ENCODE results near the gene PLXNA3.
A peak's percentile ranks its signal among the peaks of the same experiment; 100 is the strongest.
"Not testable (repeated sequence)": the region's sequence is repeated elsewhere in the genome, so short reads cannot be mapped to it uniquely, and the experiment has no call there.

PLXNA3 gene

DNA sequence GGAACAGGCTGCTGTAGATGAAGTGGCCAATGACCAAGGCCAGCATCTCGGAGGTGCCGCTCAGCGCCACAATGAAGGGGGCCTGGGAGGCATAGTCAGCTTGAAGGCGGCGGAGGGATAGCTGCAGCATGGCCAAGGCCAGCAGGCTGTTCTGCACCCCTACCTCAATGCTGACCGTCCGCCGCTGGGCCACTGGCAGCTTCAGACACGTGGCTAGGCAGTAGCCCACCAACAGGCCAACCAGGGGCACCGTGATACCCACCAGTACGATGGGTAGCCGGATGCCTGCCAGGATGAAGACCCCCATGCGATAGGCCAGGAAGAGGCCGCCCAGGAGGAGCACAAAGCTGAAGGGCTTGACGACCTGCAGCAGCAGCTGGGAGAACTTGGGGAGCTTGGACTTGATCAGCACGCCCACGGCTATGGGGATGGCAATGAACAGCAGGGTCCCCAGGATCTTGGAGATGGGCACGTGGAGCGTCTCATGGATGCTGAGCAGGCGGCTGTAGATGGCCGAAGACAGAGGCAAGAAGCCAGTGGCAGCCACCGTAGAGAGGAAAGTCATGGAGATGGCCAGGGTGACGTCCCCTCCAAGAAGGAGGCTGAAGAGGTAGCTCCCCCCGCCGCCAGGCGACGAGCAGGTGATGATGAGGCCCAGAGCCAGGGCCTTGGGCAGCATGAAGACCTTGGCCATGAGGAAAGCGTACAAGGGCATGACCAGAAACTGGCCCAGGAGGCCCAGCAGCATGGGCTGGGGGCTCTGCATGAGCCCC is 29.6 kb downstream of the PLXNA3 start:
- intact Hi-C loops (cut with DNase I) = no loop called here
- DNase-seq = no peak

GRCh38 chrX:154488336-154489075 is 30.4 kb downstream of the PLXNA3 start:
- no peak for DNase-seq
- intact Hi-C loops (cut with DNase I) = no loop called here

DNA sequence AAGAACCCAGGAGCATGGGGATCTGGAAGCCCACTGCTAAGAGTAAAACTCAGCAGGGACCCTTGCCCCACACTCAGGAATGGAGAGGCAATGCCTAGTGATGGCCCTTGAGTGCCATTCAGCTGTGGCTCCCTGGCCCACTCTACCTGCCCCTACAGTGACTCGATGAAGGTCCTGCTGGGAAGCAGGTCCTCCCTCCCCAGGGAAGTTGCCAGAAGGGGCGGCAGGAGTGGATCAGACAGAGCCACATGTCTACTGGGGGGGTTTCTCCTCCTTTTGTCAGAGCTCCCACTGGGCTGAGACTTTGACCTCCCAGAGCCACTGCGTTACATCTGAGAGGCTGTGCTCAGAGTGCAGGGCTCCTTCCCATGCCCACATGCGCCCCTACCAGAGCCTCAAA is 31.1 kb downstream of the PLXNA3 start:
- intact Hi-C loops (cut with DNase I) = no loop called here
- no peak for DNase-seq

- DNase-seq = peak in 2 of 42 donors; percentile 13 to 24
- intact Hi-C loops (cut with DNase I) = no loop called here
These were observed 31.9 kb downstream of the PLXNA3 start for GRCh38 chrX:154490021-154490413.

GRCh38 chrX:154490414-154491083 is 32.5 kb downstream of the PLXNA3 start, which contains the start of gene SLC10A3:
SLC10A3 (minus strand) TSS chrX:154490629; CDS start chrX:154488940, 1,689 bp downstream.
- intact Hi-C loops (cut with DNase I) = no loop called here
- DNase-seq = peak; percentile 86 to 97 (median 94)

DNA sequence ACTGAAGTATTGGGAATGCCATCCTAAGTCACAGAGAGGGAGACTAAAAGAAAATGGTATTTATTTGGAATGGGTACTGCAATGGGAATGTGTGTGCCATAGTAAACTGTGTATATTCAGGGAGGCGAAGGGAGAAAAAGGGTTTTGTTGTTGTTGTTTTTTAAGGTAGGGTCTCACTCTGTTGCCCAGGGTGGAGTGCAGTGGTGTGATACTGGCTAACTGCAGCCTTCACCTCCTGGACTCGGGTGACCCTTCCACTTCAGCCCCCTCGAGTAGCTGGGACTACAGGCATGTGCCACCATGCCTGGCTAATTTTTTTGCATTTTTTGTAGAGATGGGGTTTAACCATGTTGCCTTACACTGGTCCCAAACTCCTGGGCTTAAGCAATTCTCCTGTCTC is 36.6 kb downstream of the PLXNA3 start:
- intact Hi-C loops (cut with DNase I) = no loop called here
- DNase-seq = no peak

DNA sequence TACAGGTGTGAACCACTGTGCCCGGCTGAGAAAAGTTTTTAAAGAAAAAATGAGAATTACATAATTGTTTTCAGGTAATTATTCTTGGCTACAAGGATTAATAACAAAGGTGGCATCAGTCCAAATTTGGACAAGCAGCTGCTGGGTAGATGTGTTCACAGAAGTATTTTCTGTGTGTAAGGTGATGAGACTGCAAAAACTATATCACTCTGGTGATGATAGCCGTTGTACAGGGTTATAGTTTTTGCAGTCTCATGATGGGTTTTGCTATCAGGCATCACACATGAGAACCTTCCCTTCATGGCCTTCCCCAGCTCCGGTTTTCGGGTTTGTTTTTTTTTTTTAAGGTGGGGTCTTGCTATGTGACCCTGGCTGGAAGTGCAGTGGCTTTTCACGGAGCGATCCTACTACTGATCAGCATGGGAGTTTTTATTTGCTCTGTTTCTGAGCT is 37.4 kb downstream of the PLXNA3 start:
- intact Hi-C loops (cut with DNase I) = no loop called here
- no peak for DNase-seq

- DNase-seq; intact Hi-C loops (cut with DNase I): not testable (repeated sequence)
These were observed 38.6 kb downstream of the PLXNA3 start for GRCh38 chrX:154496591-154497137.

DNA sequence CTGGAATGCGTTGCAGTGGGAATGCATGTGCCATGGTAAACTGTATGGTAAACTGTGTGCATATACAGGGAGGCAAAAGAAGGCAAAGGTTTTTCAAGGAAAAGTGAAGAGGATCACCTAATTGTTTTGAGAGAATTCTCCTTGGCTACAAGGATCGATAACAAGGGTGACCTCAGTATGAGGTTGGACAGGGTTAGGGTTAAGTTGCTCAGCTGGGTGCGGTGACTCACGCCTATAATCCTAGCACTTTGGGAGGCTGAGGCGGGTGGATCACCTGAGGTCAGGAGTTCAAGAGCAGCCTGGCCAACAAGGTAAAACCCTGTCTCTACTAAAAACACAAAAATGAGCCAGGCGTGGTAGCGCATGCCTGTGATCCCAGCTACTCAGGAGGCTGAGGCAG is 43.3 kb downstream of the PLXNA3 start:
- intact Hi-C loops (cut with DNase I); DNase-seq: not testable (repeated sequence)

DNA sequence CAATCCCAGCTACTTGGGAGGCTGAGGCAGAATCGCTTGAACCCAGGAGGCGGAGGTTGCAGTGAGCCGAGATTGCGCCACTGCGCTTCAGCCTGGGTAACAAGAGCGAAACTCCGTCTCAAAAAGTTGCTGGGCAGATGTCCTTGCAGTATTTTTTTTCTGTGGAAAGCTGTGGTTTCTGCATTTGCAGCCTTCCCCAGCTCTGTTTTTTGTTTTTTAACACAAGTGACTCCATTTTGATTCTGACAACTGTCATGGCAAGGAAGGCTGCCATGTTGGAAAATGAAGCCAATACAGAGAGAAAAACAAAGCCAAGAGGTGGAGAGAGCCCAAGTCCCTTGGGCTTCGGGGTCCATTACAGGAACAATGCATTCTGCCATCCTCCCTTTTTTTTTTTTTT is 44.0 kb downstream of the PLXNA3 start:
- DNase-seq = no peak
- intact Hi-C loops (cut with DNase I) = no loop called here

- no peak for DNase-seq
- intact Hi-C loops (cut with DNase I) = no loop called here
These were observed 44.9 kb downstream of the PLXNA3 start for GRCh38 chrX:154502989-154503388.

GRCh38 chrX:154505734-154506133 is 47.7 kb downstream of the PLXNA3 start:
- intact Hi-C loops (cut with DNase I) = no loop called here
- DNase-seq = peak in 4 of 42 donors; percentile 23 to 47 (median 32)

DNA sequence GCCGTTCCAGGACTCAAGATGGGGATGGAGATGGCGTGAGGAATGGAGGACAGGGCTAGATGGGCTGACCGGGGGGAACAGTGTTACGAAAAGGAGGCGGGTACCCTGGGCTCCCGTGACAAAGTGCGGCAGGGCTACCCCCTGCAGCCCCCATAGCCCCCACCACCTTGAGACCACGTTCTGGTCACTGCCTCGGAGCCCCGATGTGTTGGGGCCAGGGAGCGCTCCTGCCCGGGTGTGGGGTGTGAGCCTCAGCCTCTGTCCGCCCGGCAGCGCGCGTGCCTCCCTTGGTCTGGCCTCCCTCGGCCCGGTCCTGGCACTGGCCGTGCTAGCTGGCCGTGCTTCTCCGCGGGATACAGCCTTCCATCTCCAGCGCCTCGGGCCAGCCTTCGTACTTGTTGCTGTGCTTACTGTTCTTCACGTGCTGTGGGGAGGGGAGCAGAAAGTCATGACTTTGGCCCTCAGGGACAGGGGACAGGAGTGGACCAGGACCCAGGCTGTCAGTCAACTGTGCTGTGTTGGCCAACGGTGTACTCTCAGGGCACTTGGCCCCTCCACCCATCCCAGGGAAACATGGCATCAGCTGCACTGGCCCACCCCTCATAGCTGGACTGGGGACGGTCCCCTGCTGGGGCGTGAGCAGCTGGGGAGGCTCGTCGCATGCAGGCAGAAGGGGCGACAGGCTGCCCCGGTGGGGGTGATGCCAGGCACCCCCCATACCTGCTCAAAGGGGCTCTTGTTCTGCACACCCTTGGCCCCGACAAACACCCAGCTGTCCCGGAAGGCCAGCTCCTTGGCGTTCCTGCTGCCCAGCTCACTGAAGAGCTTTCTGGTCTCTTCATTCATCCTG is 48.6 kb downstream of the PLXNA3 start:
- DNase-seq = peak in 1 of 42 donors; percentile 5

DNA sequence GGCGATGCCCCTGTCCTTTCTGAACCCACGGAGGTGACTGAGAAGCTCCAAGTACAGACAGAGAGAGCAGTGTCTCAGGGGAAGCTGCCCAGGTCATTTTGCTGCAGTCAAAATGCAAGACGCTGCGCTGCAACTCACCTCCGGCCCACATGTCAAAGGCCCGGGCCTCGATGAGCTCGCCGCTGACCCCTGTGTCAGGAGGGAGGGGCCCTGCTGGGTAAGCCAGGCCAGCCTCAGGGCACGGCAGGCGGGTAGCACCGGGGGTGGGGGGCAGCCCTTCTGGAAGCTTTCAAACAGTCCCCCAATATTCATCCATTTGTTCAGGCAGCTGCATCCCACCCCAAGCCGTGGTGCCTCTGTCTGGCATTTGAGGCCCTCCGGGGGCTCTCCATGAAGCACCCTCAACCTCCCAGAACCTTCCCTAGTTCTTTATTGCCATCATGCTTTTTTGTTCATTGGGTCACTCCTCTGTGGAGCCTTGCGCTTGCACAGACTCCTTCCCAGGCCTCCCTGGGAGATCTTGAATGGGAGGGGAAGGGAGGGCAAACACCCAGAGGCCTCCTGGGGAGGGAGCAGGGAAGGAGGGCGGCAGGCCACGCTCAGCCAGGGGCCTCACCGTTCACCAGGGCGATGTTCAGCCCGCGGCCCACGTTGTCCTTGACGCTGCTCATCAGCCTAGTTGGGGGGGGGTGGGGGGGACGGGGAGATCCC is 49.7 kb downstream of the PLXNA3 start:
- DNase-seq = no peak
- intact Hi-C loops (cut with DNase I) = no loop called here

More for the DNA sequence above, 48.6 kb downstream of the PLXNA3 start:
- intact Hi-C loops (cut with DNase I) = no loop called here

DNA sequence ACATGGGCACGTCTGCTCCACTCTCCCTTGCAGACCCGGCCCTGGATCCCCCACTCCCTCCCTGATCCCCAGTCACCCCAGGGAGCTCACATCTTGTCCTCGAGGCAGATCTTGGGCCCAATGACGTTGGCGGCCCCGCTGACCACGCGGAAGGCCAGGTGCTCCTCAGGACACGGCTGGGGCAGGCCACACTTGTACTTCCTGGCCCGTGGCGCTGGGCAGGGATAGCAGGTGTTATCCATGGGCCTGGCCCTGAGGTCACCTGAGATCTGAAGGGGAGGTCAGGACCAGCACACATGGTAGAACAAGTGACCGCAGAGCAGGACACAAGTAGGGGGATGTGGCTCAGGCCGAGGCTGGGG is 50.3 kb downstream of the PLXNA3 start:
- intact Hi-C loops (cut with DNase I) = no loop called here
- no peak for DNase-seq

- DNase-seq = no peak
- intact Hi-C loops (cut with DNase I) = no loop called here
These were observed 51.4 kb downstream of the PLXNA3 start for GRCh38 chrX:154509455-154509854.

DNA sequence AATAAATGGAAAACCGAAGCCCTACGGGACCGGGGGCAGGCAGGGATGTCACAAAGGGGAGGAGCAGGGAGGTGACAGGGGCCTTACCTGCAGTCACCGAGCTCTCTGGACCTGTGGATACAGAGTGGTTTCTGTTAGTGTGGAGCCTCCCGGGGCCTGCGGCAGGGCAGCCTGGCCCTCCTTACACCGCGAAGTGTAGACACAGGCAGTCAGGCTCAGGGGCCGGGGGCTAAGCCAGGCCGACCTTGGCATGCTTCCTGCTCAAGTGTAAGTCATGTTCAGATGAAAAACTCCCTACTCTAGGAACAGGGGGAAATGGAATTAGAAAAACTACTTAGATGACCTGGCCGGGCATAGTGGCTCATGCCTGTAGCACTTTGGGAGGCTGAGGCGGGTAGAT is 53.7 kb downstream of the PLXNA3 start:
- DNase-seq = no peak
- intact Hi-C loops (cut with DNase I) = no loop called here

GRCh38 chrX:154512879-154513553 is 54.9 kb downstream of the PLXNA3 start:
- no peak for DNase-seq
- intact Hi-C loops (cut with DNase I) = no loop called here
